NCI-H2107 treated with DMSO at 0.1 percent for 48 hours (cell line): ENCODE measurements around the gene CNTNAP5.

Experiments
- DNase-seq: peaks from one replicate; lab custom pipeline; 2025; ENCODE audit not compliant: unreplicated experiment; lab: John Stamatoyannopoulos, UW

CNTNAP5 gene

DNA sequence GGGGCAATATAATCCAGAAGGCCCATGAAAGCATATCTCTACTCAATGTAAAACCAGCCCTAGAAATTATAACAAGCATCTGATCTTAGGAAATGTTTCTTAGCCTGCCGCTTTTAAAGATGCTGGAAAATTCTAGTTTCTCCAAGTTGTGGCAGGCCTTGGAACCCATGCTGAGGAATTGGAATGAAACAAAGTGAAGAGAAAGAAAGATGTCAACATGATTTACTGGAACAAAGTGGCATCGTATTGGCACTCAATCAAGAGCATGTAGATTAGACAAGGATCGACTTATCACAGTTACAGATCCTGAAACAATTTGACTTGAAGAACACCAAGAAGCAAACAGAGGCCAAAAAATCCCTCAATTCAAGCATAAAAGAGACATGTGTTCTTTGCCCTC, 28.7 kb downstream of the CNTNAP5 start:
- no peak for DNase-seq

DNA sequence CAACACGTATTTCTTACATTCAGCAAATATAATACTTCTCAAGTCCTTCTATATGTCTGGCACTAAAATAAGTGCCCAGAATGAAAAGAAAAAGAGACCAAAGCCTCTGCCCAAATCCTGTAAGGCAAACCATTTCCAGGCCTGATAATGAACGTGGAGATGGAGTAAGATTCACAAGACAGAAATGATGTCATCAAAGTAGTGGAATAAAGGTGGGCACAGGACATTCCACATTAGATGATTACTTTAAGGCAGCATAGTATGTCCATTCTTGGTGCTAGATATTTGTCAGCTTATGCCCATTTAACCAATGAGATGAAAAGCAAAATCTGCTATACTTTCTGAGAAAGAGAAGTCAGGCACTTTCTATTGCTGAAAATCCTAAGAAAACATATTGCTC, 38.5 kb downstream of the CNTNAP5 start:
- DNase-seq: no peak

DNA sequence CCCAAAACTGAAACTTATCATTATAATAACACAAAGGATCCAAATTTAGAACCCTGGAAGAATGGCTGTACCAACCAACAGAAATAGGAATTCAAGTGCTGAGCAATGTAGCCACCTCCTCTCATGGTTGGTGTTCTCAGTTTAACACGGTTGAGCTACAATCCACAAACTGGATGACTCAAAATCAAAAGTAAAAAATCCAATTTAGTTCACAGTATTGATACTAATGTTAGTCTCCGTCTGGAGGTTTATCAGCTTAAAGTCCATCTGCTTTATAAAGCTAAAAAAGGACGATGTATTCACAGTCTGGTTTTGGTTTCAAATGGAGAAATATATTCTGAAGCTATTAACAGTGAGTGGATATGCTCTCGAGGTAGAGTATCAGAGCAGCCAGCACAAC, 40.5 kb downstream of the CNTNAP5 start:
- DNase-seq: no peak

DNA sequence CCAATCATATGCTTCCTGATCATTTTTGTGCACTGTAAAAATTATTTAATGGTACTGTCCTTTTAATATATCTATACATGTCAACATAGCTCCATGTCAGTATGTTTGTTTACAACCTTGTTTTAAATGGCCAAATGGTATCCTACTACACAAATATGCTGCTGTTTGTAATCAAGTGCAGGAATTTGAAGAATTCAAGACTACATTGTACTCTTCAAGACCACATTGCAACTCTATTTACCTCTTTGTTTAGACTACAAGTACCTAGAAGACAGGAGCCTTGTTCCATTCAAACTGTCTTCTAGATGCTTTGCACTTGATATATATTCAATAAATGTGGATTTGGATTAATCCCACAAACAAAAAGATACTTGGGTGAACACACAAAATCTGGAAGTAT, 41.7 kb downstream of the CNTNAP5 start:
- DNase-seq: no peak

DNA sequence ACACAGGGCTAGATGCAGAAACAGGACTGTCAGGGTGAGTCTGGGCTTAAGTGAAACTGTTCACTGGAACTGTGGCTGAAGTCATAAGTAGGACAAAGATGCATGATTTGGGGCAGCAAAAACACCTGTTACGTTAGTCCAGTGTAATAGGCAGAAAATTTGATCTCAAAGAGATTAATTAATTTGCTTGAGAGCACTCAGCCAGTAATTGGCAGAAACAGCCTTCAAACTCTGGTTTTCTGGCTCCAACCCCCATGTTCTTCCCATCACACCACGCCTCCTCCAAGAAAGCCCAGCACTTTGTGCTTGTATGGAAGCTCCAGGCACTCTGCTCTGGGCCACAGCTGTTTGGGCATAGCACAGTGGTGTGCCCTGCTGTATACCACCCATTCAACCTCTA, 54.0 kb downstream of the CNTNAP5 start:
- DNase-seq: no peak

DNA sequence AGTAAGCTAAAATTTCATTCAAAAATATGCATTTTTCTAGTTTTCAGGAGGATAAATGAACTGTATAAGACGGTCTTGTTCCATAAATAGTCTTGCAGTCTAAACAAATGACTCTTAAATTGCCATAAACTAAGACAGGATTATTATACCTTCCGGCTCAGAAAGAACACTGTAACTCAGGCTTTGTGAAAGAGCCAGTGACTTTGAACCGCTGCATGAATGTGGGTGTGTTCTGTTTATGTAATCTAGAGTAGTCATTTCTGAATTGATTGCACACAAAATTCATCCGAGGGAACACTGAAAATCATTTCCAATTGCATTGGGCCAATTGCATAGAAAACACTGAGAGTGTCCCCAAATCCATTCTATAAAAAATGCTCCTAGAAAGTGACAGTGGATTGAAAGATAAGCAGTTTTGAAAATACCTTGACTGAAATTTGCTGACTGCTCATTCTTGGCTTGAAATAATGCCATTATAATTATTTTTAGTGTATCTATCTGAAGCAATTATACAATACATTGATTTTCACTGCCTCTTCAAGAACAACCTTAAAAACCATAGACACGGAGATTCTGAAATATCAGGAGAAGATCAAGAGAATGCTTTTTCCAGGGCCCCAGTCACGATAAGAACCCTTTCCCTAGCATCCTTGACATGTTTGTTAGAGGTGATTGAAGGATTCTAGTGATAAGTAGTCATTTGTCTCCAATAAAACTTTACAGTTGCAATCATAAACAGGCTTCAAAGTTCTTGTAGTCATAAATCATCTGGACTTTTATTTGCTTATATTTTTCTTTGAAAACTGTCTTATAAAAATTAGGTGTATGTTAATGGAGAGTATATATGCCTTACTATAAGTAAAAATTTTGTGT, 55.4 kb downstream of the CNTNAP5 start:
- DNase-seq: no peak

DNA sequence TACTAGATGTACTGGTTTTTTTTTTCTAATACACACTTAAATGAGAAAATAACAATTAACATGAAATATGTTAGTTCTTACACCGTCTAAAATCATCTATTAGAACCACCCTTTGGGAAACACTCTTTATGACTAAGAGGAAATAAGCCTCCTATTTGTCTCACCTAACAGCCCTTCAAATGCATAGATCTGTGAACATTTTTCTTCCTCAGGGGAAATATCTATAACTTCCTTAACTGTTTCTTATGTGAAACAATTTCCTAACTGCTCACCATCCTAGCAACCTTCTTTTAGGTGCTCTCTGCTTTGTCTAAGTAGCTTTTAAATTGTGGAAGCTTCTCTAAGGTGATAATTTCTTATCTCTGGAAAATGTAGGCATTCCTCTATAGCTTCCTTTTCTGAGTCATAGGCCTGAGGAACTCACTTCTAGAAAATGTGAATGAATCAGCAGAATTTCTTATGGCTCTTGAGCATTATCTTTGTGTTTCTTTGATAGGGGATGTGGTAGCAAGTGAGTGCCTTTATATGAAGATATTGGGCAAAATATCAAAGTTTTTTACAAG, 56.1 kb downstream of the CNTNAP5 start:
- DNase-seq: no peak

DNA sequence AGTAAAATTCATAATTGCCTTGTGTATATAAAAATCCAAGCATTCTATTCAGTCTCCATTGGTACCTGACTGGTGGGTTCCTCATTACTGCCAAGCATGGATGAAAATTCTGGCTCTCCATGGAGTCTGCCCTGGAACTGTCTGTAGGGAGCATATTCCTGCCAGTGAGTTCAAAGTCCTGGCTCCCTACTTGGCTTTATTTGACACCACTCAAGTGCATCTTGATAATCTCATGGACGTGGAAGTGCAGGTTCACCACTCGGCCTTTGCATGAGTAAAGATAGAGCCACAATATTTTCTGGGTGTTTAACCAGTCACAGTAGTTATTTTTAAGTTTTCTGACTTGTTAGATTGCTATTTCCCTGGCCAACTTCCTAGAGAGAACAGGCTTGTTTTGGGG, 63.5 kb downstream of the CNTNAP5 start:
- no peak for DNase-seq

DNA sequence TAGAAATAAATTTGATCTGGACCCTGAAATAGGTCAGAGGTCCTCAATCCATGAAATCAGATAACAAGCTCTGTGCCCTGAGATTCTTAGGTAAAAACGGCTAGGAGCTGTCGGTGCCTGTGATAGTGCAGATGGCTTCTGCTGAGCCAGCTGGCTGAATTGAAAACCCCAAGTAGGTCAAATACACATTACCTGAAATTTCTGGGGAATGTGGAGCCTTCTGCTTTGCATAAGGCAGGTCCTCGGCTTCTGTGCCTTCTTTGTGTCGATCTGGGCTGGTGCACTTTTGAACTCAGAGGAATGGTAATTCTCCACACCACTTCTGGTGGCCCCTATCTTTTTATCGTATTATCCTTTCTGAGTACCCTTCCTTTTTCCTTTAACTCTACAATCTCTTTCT, 66.6 kb downstream of the CNTNAP5 start:
- DNase-seq: no peak

DNA sequence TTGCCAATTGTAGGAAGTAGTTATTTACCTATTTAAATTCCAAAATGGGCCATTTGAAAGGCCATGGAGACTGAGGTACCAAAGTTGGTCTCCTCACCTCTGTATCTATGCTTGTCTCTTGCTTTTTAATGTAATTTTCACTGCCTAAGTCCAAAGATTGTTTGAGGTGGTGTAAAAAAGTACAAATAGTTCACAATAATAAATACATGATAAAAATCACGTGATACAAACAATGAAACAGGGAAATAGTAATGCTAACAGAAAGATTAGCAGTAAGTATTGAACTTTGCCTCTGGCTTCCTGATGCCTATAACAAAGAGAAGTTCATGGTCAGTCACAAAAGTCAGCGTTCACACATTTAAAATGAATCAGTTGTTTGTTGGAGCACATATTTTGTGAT, 67.6 kb downstream of the CNTNAP5 start:
- no peak for DNase-seq

DNA sequence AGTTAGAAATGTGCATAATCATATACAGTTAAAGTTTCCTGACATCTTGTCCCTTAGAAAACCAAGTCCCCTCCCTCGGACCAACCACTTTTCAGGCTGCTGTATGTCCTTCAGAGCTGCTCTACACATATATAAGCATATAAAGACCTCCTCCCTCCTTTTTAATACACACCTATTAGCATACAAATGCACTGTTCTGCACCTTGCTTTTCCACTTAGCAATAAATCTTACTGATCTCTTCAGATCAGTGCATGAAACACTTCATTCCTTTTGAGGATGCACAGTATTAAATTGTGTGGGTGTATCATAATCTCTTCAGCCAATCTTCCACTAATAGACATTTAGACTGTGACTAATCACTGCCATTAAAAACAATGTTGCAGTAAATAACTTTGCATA, 79.8 kb downstream of the CNTNAP5 start:
- DNase-seq: no peak

DNA sequence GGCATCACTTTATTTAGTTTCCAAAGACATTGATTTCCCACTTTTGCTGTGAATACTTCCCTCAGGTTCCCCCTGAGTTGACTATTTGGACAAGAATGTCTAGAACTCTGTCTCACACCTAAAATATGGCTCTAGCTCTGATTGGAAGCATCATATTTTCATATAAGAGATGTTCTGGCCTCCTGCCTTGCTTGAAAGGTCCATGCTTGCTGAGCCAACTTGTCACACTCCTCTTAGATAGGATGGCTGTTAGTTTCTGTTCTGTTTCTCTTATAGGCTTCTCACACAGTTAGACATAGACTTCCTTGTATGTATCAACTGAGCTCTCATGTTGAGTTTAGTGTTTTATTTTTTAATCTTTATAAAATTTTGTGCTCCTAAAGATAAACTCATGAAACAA, 87.1 kb downstream of the CNTNAP5 start:
- DNase-seq: no peak

DNA sequence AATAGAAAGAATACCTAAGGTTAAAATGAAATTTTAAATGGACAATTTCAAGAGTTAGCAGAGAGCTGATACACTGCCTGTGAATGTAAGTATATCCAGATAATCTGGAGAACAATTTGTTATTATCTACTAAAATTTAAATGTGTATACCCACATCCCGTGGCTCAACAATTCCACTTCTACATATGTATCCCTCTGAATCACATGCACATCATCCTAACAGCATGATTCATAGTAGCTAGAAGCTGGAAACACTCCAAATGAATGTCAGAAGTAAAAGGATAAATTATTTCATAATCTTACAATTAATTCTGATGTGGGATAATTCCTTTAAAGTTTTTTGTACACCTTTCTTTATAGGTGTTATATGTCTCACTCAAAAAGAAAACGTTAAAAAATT, 87.9 kb downstream of the CNTNAP5 start:
- DNase-seq: no peak

DNA sequence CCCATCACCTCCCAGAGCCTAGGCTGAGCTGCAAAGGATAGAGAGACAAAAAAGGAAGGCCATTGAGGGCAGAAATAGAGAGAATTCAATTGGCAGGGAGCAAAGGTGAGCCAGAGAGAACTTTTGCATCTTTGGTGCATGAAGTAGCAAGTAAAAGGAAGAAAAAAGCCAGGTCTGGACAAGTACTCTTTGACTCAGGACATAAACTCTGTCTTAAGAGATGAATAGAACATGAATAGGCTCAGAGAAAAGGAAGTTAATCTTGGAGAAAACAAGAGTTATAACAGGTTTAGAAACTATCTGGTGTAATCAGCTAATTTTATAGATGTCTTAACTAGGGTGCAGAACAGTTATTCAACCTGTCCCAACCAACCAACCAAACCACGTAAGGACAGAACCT, 95.2 kb downstream of the CNTNAP5 start:
- DNase-seq: no peak

DNA sequence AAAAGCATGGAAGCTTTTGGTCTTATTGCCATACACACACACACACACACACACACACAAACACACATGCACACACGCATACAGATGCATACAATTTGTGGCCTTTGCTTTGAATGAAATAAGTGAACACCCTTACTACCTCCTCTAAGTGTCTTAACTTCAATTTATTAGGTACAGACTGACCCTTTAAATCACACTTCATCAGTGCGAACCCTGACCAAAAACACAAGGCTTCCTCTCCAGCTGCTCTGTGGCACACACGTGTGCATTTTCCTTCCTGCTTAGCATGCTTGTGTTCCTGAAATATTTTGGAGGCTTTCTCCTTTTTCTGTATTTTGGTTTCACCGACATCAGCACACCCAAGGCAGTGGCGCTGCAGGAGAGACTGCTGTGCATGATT, 96.0 kb downstream of the CNTNAP5 start:
- no peak for DNase-seq

DNA sequence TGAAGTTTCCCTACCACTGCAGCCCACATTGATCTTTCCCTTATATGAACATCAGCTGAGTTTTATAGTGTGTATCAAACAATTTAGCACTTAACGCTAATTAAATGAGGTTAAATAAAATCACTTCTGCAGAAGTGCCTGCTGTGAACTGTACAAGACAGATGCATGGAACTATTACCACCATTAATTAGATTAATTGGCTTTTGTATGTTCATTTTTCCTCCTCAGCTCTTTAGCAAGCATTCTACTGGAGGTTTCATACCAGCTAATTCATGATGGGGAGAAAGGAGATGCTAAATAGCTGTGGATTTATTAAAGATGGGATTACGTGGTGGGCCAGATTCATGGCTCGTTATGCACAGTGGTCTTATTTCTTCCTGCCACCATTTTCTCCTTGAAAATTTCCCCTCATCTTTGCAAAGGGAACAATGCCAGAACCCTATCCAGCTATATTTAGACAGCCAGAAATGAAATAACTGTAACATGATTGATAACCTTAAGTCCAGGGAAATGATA, 96.7 kb downstream of the CNTNAP5 start:
- no peak for DNase-seq

DNA sequence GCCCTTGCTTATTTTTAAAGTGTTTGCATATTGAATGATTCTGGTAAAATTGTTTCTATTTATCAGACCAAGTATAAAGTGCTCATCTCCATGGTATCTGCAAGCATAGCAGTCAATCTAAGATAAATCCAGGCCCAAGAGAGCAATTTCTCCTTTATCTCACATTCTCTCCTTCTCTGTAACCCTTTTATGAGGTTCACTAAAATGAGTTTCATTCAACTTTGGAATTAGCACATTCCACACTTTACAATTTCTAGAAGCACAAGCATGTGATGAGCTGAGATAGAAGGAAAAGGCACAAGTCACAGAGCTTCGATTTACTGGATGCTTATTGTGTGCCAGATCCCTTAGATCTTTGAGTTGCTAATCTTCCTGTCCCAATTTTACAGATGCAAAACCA, 97.3 kb downstream of the CNTNAP5 start:
- DNase-seq: no peak

DNA sequence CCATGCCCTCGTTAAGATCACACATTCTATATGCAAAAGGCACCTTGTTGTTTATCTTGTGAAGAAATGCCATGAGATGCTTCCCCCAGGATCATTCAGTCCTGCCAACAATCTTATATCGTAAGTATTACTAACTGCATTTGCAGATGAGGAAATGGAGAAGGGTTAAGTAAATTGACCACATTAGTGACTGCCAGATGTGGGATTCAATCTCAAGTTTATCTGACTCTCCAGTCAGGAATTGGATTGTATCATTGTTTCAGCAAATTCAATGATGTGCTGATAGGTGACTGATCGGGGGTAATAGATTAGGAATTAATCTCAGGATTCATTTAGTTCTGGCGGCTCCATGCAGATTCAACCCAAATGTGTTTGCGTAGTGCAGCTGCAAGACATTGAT, 106.2 kb downstream of the CNTNAP5 start:
- no peak for DNase-seq

DNA sequence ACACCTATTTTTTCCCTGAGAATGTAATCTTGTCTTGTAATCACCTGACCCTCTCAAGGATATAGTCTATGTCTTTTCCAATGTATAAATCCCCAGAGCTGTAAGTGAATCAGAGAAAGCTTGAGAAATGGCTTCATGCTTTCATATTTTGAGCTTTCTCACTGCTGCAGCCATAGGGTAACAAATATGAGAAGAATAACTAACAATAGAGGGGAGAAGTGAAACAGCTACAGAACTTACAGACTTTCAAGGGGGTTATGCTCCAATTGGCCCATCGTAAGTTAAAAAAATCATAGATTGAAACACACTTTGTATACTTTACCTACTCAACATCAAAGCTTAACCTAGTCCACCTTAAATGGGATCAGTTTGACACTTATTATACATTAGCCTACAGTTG, 111.0 kb downstream of the CNTNAP5 start:
- no peak for DNase-seq

DNA sequence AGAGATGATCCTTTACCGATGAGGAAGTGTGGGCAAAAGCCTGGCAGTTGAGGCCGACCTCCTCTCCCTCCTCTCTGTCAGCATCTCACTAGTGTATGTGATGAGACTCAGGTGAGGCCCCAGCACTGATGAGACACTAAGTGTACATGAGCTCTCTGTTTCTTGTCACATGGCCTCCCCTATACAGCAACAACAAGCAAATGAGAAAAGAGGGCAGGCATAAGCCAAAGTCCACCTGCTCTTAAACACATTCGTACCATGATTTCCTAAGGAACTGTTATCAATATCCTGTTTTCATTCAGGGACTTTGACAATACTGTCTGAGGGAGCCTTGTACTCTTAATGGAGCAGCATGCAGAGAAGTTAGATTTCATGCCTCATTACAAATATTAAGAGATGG, 113.0 kb downstream of the CNTNAP5 start:
- DNase-seq: no peak

DNA sequence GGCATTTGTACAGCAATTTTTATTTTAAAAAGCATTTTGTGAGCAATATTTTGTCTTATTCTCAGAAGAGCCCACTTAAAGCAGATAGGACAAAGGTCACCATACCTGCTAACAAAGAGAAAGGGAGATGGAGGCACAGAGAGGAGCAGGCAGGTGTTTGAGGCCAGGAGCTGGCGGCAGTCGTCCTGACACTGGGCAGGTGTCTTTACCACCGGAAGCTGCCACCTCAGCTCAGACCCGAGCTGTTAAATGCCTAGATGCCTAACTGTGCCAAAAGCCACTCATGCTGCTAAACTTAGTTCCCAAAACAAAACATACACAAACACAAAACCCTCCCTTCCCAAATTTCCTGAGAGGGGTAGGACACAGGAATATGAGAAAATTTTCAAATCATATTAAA, 120.9 kb downstream of the CNTNAP5 start:
- peak; percentile 81 for DNase-seq

DNA sequence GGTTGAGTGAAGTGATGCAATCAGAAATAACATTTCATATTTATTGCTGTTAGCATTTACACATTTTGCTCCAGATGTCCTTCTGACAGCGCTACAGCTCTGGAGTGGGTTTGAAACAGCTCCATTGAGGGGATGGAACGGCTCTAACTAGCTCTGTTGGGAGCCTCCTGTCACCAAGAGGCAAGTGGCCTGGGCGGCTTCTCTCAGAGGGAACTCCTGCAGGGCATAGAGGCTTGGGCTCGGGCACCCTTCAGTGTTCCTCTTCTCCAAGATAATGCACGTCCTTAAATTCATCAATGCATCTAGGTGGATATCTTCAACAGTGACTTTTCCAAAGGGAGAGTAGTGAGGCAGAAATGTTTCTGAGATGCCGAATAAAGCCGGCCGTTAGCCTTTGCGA, 122.5 kb downstream of the CNTNAP5 start:
- no peak for DNase-seq

DNA sequence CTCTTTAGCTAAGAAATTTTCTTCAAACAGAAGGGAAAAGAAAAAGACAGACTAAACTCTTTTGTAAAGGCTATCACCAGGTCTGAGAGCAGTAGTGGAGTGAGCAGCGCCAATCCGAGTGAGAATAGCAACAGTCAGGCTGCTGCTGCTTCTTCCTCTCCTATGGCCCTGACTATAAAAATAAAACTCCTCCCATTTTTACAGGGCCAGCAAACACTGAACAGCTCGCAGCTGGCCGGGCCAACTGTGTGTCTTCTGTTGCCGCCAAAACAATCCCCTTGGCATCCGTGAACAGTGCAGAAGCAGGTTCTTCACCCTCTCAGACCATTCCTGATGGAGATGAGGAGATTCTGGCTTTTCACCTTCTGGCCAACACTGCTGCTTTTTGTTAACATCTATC, 124.5 kb downstream of the CNTNAP5 start:
- no peak for DNase-seq
